WTC11 (cell line): ENCODE results near the gene OR12D2. TPM values are rescaled to one million over a fixed set of nuclear protein-coding genes. Genes with fewer than 3 reads are reported as not detected.

Experiments used
- ATAC-seq: fragments of 200-7000 bp; cut with Tn5 transposase; 2 replicates; pipeline ENCODE4 v1.10.0; 2021; ENCODE audit warnings: mild to moderate bottlenecking, moderate library complexity
- CTCF ChIA-PET: fragments of 300-600 bp; sonication (Branson Sonifier 250); formaldehyde crosslinking; loops from one replicate; lab custom pipeline; 2021; ENCODE audit warnings: antibody characterized with exemption; lab: Charles Lee
- POLR2A ChIA-PET: fragments of 350-600 bp; sonication (Branson Sonifier 250); formaldehyde crosslinking; loops from one replicate; lab custom pipeline; 2021; ENCODE audit warnings: antibody characterized with exemption; lab: Charles Lee
- DNase-seq: peaks from one replicate; pipeline ENCODE4 v3.0.0; 2021; ENCODE audit warnings: low spot score
- H3K27ac Mint-ChIP-seq: 2 replicates; pipeline ENCODE4 v1.8.0; 2021; ENCODE audit warnings: mixed read lengths
- H3K27me3 Mint-ChIP-seq: 2 replicates; pipeline ENCODE4 v1.8.0; 2021; ENCODE audit warnings: low read depth, mild to moderate bottlenecking, moderate library complexity, mixed read lengths
- H3K36me3 Mint-ChIP-seq: 2 replicates; pipeline ENCODE4 v1.8.0; 2021; ENCODE audit warnings: mixed read lengths
- H3K4me1 Mint-ChIP-seq: 2 replicates; pipeline ENCODE4 v1.8.0; 2022; ENCODE audit warnings: mixed read lengths
- H3K4me3 Mint-ChIP-seq: 2 replicates; pipeline ENCODE4 v1.8.0; 2021; ENCODE audit warnings: mild to moderate bottlenecking, moderate library complexity, mixed read lengths
- H3K9me3 Mint-ChIP-seq: 2 replicates; pipeline ENCODE4 v1.8.0; 2021; ENCODE audit warnings: mixed read lengths
- ATF1 ChIP-seq: sonication (generic); formaldehyde crosslinking; IDR thresholded peaks from 2 replicates; pipeline ENCODE4 v1.8.1; 2023; ENCODE audit warnings: mild to moderate bottlenecking, moderate library complexity, missing genetic modification reagents
- CDX4 ChIP-seq: fragments of 250-450 bp; sonication (Bioruptor Pico); IDR thresholded peaks from 2 replicates; pipeline ENCODE4 v1.9.0; 2021; ENCODE audit warnings: moderate library complexity, mild to moderate bottlenecking, inconsistent platforms, borderline replicate concordance
- CTCF ChIP-seq: fragments of 200-600 bp; IDR thresholded peaks from 2 replicates; pipeline ENCODE4 v1.8.0; 2022; ENCODE audit warnings: antibody characterized with exemption
- E2F1 ChIP-seq: sonication (generic); formaldehyde crosslinking; IDR thresholded peaks from 2 replicates; pipeline ENCODE4 v1.8.0; 2022; ENCODE audit warnings: mild to moderate bottlenecking, missing genetic modification reagents
- E2F4 ChIP-seq: sonication (generic); formaldehyde crosslinking; IDR thresholded peaks from 2 replicates; pipeline ENCODE4 v1.8.1; 2022; ENCODE audit warnings: low read depth, mild to moderate bottlenecking, moderate library complexity, missing genetic modification reagents, borderline replicate concordance
- ESRRA ChIP-seq: sonication (generic); formaldehyde crosslinking; IDR thresholded peaks from 2 replicates; pipeline ENCODE4 v1.8.1; 2022; ENCODE audit warnings: mild to moderate bottlenecking, missing genetic modification reagents, borderline replicate concordance
- NR1H2 ChIP-seq: sonication (generic); formaldehyde crosslinking; IDR thresholded peaks from 2 replicates; pipeline ENCODE4 v1.9.0; 2021; ENCODE audit warnings: mild to moderate bottlenecking, moderate library complexity, missing genetic modification reagents
- NR2C2 ChIP-seq: sonication (generic); formaldehyde crosslinking; IDR thresholded peaks from 2 replicates; pipeline ENCODE4 v1.8.0; 2022; ENCODE audit warnings: mild to moderate bottlenecking, missing genetic modification reagents
- PRRX2 ChIP-seq: fragments of 250-450 bp; sonication (Bioruptor Pico); IDR thresholded peaks from 2 replicates; pipeline ENCODE4 v1.8.0; 2021; ENCODE audit warnings: mild to moderate bottlenecking
- RELA ChIP-seq: sonication (generic); formaldehyde crosslinking; IDR thresholded peaks from 2 replicates; pipeline ENCODE4 v1.8.1; 2022; ENCODE audit warnings: missing genetic modification reagents, mild to moderate bottlenecking, borderline replicate concordance
- TP53 ChIP-seq: sonication (generic); formaldehyde crosslinking; IDR thresholded peaks from 2 replicates; pipeline ENCODE4 v1.8.1; 2023; ENCODE audit warnings: mild to moderate bottlenecking, missing genetic modification reagents
- ZNF425 ChIP-seq: fragments of 250-450 bp; sonication (Bioruptor Pico); conservative IDR thresholded peaks from 2 replicates; pipeline ENCODE4 v1.9.0; 2021; ENCODE audit warnings: mild to moderate bottlenecking
- ZNF512 ChIP-seq: sonication (generic); formaldehyde crosslinking; IDR thresholded peaks from 2 replicates; pipeline ENCODE4 v1.8.1; 2022; ENCODE audit warnings: missing genetic modification reagents, borderline replicate concordance
- ZNF532 ChIP-seq: fragments of 250-450 bp; sonication (Bioruptor Pico); IDR thresholded peaks from 2 replicates; pipeline ENCODE4 v1.9.0; 2021; ENCODE audit warnings: mild to moderate bottlenecking, borderline replicate concordance
- total RNA-seq: library from RNA; stranded (reverse); gene quantifications from 3 replicates; pipeline ENCODE4 v1.2.3, GENCODE V29; 2021

The OR12D2 gene
- total RNA-seq, 1 experiment from 2014 or later = not detected

GRCh38 chr6:29375191-29375590 is 20.2 kb upstream of the OR12D2 start, which contains the start of gene OR12D3:
OR12D3 (minus strand) TSS chr6:29375291; CDS start chr6:29375287, 4 bp downstream.
- TF ChIP-seq ESRRA (CRISPR knock-in tag) (no peak), ATF1 (CRISPR knock-in tag) (no peak), E2F4 (CRISPR knock-in tag) (no peak), NR2C2 (no peak), PRRX2 (CRISPR knock-in tag) (no peak), CTCF (no peak), RELA (CRISPR knock-in tag) (no peak), CDX4 (CRISPR knock-in tag) (no peak), ZNF512 (CRISPR knock-in tag) (no peak)
- no peak for DNase-seq
- Mint-ChIP-seq H3K4me1 (no peaks in the 10 kb centered on the region; the same call in 1 of the 2 replicates), H3K4me3 (no peak within 1 kb of the TSS), H3K36me3 (no peaks in the 10 kb centered on the region), H3K9me3 (no peaks in the 10 kb centered on the region), H3K27me3 (no peaks in the 10 kb centered on the region), H3K27ac (no peak within 1 kb of the TSS)
- ChIA-PET POLR2A (no interaction called here), CTCF (interaction anchor here (0.8 to 3.3 kb wide), 6 partner anchors 12 to 275 kb away, joined by 3 to 31 read pairs (median 4); no protein-coding TSS in a partner anchor)
- no peak for ATAC-seq

- no peak for ATAC-seq
- H3K9me3 Mint-ChIP-seq = no peaks in the 10 kb centered on the region
- ChIA-PET CTCF (interaction anchor here (0.6 to 3.5 kb wide), 13 partner anchors 13 to 278 kb away, joined by 3 to 31 read pairs (median 3); no protein-coding TSS in a partner anchor), POLR2A (no interaction called here)
- H3K4me3 Mint-ChIP-seq = no peak overlapping the region
- H3K4me1 Mint-ChIP-seq = no peaks in the 10 kb centered on the region; the same call in 1 of the 2 replicates
- H3K27ac Mint-ChIP-seq = no peak overlapping the region
- no peaks in the 10 kb centered on the region for H3K27me3 Mint-ChIP-seq
- DNase-seq = no peak
- H3K36me3 Mint-ChIP-seq = no peaks in the 10 kb centered on the region
- no peak for TF ChIP-seq ZNF425 (CRISPR knock-in tag)
- TF ChIP-seq TP53 (CRISPR knock-in tag) = no peak
- TF ChIP-seq NR1H2 = no peak
- no peak for TF ChIP-seq E2F1 (CRISPR knock-in tag)
- TF ChIP-seq ZNF532 (CRISPR knock-in tag) = no peak
- TF ChIP-seq CTCF = no peak
These were observed 19.4 kb upstream of the OR12D2 start for GRCh38 chr6:29376003-29376402.
